GM08714 (cell line): ENCODE data around the gene PLEKHH1.

Experiments used
- H3K4me3 ChIP-seq: fragments of 200-500 bp; sonication (Bioruptor generic); 2 replicates; pipeline ENCODE4 v1.5.1; 2014; ENCODE audit warnings: mild to moderate bottlenecking, low read length, inconsistent platforms
- ZNF274 ChIP-seq: IDR thresholded peaks from 2 replicates; pipeline ENCODE4 v1.6.1; 2012; ENCODE audit warnings: mild to moderate bottlenecking, low read depth, low read length

Gene PLEKHH1

GRCh38 chr14:67638642-67639041 is 105.6 kb downstream of the PLEKHH1 start:
- TF ChIP-seq ZNF274, result no peak
- no peak overlapping the region for H3K4me3 ChIP-seq
